NCI-H1436 treated with DMSO at 0.1 percent for 48 hours (cell line): Measurements from ENCODE around the gene CENPV.

ENCODE experiments used
- DNase-seq: peaks from one replicate; lab custom pipeline; 2025; lab: John Stamatoyannopoulos, UW

CENPV gene

GRCh38 chr17:16358394-16358793 is 5.1 kb upstream of the CENPV start:
- DNase-seq: no peak

- no peak for DNase-seq
Observed at GRCh38 chr17:16354585-16354984, 1.3 kb upstream of the CENPV start.

- DNase-seq: no peak
Observed at GRCh38 chr17:16352667-16353316, 477 bp downstream of the CENPV start.

- DNase-seq: no peak
Observed at GRCh38 chr17:16352303-16352666, 984 bp downstream of the CENPV start.

GRCh38 chr17:16351831-16352230 is 1.4 kb downstream of the CENPV start:
- no peak for DNase-seq

- no peak for DNase-seq
Observed at GRCh38 chr17:16349431-16349830, 3.8 kb downstream of the CENPV start.

- no peak for DNase-seq
Observed at GRCh38 chr17:16348586-16348985, 4.7 kb downstream of the CENPV start.

- DNase-seq: no peak
Observed at GRCh38 chr17:16346721-16347271, 6.5 kb downstream of the CENPV start.

GRCh38 chr17:16345565-16345964 is 7.7 kb downstream of the CENPV start:
- no peak for DNase-seq

- no peak for DNase-seq
Observed at GRCh38 chr17:16343569-16343968, 9.7 kb downstream of the CENPV start.

GRCh38 chr17:16342979-16343378 is 10.3 kb downstream of the CENPV start:
- no peak for DNase-seq

- DNase-seq: no peak
Observed at GRCh38 chr17:16339959-16340358, 13.3 kb downstream of the CENPV start.

- no peak for DNase-seq
Observed at GRCh38 chr17:16339402-16339801, 13.9 kb downstream of the CENPV start.

GRCh38 chr17:16338391-16338790 is 14.9 kb downstream of the CENPV start:
- no peak for DNase-seq

GRCh38 chr17:16329519-16330271 is 23.6 kb downstream of the CENPV start:
- DNase-seq: no peak

GRCh38 chr17:16328997-16329396 is 24.3 kb downstream of the CENPV start:
- DNase-seq: peak; percentile 61

GRCh38 chr17:16327018-16327417 is 26.3 kb downstream of the CENPV start:
- no peak for DNase-seq

GRCh38 chr17:16325964-16326363 is 27.3 kb downstream of the CENPV start:
- DNase-seq: no peak

- DNase-seq: no peak
Observed at GRCh38 chr17:16322636-16323035, 30.6 kb downstream of the CENPV start.

- no peak for DNase-seq
Observed at GRCh38 chr17:16319969-16320368, 33.3 kb downstream of the CENPV start.

GRCh38 chr17:16314859-16315258 is 38.4 kb downstream of the CENPV start:
- DNase-seq: no peak

- DNase-seq: no peak
Observed at GRCh38 chr17:16314189-16314588, 39.1 kb downstream of the CENPV start.
